ENCODE data around the gene CLTA. TPM values are rescaled to one million over a fixed set of nuclear protein-coding genes. Genes with fewer than 3 reads are reported as not detected.
"Not testable (repeated sequence)": the region's sequence is repeated elsewhere in the genome, so short reads cannot be mapped to it uniquely, and the experiment has no call there.

Gene CLTA
- total RNA-seq, 2 donors from 2014 or later: 221 to 240 TPM

DNA sequence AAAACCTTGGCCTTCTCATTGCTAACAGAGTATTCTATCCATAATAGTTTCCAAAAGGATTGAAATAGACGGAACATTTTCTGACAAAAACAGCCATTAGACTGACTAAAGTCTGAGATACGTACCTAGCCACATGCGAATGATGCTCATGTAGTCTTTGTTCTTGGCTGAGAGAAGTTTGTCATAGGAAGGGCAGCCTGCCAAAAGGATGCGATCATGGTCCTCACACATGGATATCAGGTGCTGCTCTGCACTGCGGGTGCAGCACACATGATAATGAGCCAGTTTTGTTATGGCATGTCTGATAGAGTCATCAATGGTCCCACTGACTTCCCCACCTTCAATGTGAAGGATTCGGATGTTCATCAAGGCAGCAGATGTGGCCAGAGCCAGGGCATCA, 55.2 kb downstream of the CLTA start:
- Histone ChIP-seq H3K36me3 (ENCODE audit: control insufficient read depth, insufficient read depth, low read length) (peaks cover 9% of the 10 kb centered on the region), H3K4me3 (ENCODE audit: low read length) (no peak overlapping the region), H3K4me1 (ENCODE audit: control insufficient read depth, insufficient read depth, low read length) (no peaks in the 10 kb centered on the region), H3K9ac (ENCODE audit: extremely low read depth, low read length, poor library complexity, severe bottlenecking) (no peak overlapping the region), H3K27ac (ENCODE audit: low read depth, low read length) (no peak overlapping the region), H3K27me3 (ENCODE audit: control insufficient read depth, insufficient read depth, low read length, poor library complexity, severe bottlenecking) (no peaks in the 10 kb centered on the region), H3K9me3 (ENCODE audit: control insufficient read depth, low read length) (no peaks in the 10 kb centered on the region)
- 95 to 97% methylated on average over 6 of the region's 6 CpGs for WGBS, 2 experiments (ENCODE audit: insufficient coverage in 1 of 2, insufficient read length in 1 of 2)
- Mint-ChIP-seq H3K4me3 (no peak overlapping the region), H3K4me1 (no peaks in the 10 kb centered on the region), H3K27me3 (ENCODE audit: insufficient read depth) (no peaks in the 10 kb centered on the region), H3K9me3 (no peaks in the 10 kb centered on the region), H3K27ac (no peak overlapping the region), H3K36me3 (ENCODE audit: low read depth) (peaks cover 26% of the 10 kb centered on the region)
- DNase-seq: no peak
- TF ChIP-seq CTCF (conservative IDR thresholded peaks at IDR 0.05): no peak

DNA sequence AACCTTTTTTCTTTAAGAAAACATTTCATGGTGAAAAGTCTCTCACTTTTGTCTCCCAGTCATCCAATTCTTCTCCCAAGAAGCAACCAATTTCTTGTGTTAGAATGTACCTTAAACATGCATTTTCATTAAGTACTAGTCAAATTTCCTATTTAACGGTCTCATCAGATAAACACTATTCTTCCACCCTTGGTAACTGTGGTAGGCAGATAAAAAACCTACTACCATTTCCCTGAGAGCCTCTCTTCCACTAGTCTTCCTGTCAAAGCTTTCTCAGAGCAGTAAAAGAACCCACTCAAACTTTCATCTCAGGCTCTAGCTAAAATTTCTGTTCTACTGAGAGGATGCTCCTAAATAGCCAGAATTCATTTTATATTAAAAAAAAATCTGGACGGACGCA, 56.6 kb downstream of the CLTA start:
- DNase-seq: no peak
- Histone ChIP-seq H3K36me3 (ENCODE audit: control insufficient read depth, insufficient read depth, low read length) (peaks cover 16% of the 10 kb centered on the region), H3K27ac (ENCODE audit: low read depth, low read length) (no peak overlapping the region), H3K27me3 (ENCODE audit: control insufficient read depth, insufficient read depth, low read length, poor library complexity, severe bottlenecking) (no peaks in the 10 kb centered on the region), H3K9me3 (ENCODE audit: control insufficient read depth, low read length) (no peaks in the 10 kb centered on the region), H3K4me1 (ENCODE audit: control insufficient read depth, insufficient read depth, low read length) (no peaks in the 10 kb centered on the region), H3K4me3 (ENCODE audit: low read length) (no peak overlapping the region), H3K9ac (ENCODE audit: extremely low read depth, low read length, poor library complexity, severe bottlenecking) (no peak overlapping the region)
- no peak for TF ChIP-seq CTCF (conservative IDR thresholded peaks at IDR 0.05)
- 83 to 92% methylated on average over 3 of the region's 3 CpGs for WGBS, 2 experiments (ENCODE audit: insufficient coverage in 1 of 2, insufficient read length in 1 of 2)
- H3K27me3 Mint-ChIP-seq (ENCODE audit: insufficient read depth): no peaks in the 10 kb centered on the region
- peaks cover 24% of the 10 kb centered on the region for H3K36me3 Mint-ChIP-seq (ENCODE audit: low read depth)
- H3K27ac Mint-ChIP-seq: no peak overlapping the region
- no peak overlapping the region for H3K4me3 Mint-ChIP-seq
- H3K4me1 Mint-ChIP-seq: no peaks in the 10 kb centered on the region
- H3K9me3 Mint-ChIP-seq: no peaks in the 10 kb centered on the region

DNA sequence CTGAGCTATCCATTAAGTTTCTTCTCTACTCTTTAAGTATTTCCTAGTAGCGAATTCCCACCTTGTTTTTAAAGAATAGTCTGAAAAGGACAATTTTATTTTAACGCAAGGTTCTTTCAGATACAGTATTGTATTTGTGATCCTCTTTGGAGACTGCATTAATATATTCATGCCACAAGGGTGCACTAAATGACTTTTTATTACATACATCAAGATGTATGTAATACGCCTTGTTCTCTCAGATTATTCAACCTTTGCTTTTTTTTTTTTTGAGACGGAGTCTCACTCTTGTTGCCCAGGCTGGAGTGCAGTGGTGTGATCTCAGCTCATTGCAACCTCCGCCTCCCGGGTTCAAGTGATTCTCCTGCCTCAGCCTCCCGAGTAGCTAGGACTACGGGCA, 57.3 kb downstream of the CLTA start:
- not testable (repeated sequence) for H3K4me3 Mint-ChIP-seq; H3K9ac ChIP-seq (ENCODE audit: extremely low read depth, low read length, poor library complexity, severe bottlenecking); H3K9me3 Mint-ChIP-seq; H3K27ac Mint-ChIP-seq; DNase-seq; H3K27me3 Mint-ChIP-seq (ENCODE audit: insufficient read depth); H3K4me1 Mint-ChIP-seq; H3K4me1 ChIP-seq (ENCODE audit: control insufficient read depth, insufficient read depth, low read length); H3K9me3 ChIP-seq (ENCODE audit: control insufficient read depth, low read length); H3K4me3 ChIP-seq (ENCODE audit: low read length); H3K27me3 ChIP-seq (ENCODE audit: control insufficient read depth, insufficient read depth, low read length, poor library complexity, severe bottlenecking); H3K27ac ChIP-seq (ENCODE audit: low read depth, low read length)
- H3K36me3 Mint-ChIP-seq (ENCODE audit: low read depth): peaks cover 24% of the 10 kb centered on the region
- 81 to 90% methylated on average over 4 to 8 of the region's 8 CpGs for whole genome bisulfite sequencing, 2 experiments (ENCODE audit: insufficient coverage in 1 of 2, insufficient read length in 1 of 2)
- peaks cover 16% of the 10 kb centered on the region for H3K36me3 ChIP-seq (ENCODE audit: control insufficient read depth, insufficient read depth, low read length)
- peak; percentile 62 for TF ChIP-seq CTCF (conservative IDR thresholded peaks at IDR 0.05)

Data from endodermal cell (in vitro differentiated cells).